ENCODE data around the gene NTS.

DNA sequence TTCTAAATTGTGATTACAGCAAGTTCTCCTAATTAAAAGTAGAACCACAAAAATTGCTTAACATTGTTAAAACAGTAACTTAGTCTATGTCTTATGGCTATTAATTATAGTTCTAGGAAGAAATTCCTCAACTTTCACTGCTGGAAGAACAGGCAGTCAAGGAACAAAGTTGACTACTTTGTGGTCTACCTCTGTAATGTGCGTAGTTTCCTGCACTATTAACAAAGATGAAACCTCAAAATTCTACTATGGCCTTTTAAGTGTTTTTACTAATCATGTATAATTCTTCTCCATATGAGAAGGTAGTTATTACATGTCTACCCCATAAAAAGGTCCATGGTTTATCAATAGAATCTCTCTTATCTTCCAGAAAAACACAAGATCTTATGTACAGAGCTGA lies 45.5 kb upstream of the NTS start:
- TF ChIP-seq EZH2 (IDR thresholded peaks at IDR 0.05; ENCODE audit: insufficient read depth, poor library complexity, severe bottlenecking) (no peak), EZH2phosphoT487 (IDR thresholded peaks at IDR 0.05; ENCODE audit: insufficient read depth, low read depth) (no peak)
